BJ (cell line): ENCODE results near the gene FAU. TPM values are rescaled to one million over a fixed set of nuclear protein-coding genes. Genes with fewer than 3 reads are reported as not detected.

Source experiments
- CTCF ChIA-PET: fragments of 350-600 bp; formaldehyde crosslinking; extraction: SDS; loops from one replicate; lab custom pipeline; 2021; ENCODE audit warnings: antibody characterized with exemption, inconsistent platforms; lab: Yijun Ruan, JAX
- POLR2A ChIA-PET: fragments of 300-600 bp; sonication (Branson Sonifier 250); formaldehyde crosslinking; extraction: SDS; loops from one replicate; lab custom pipeline; 2021; ENCODE audit warnings: antibody characterized with exemption; lab: Charles Lee
- DNase-seq: peaks from one replicate; pipeline ENCODE4 v3.0.0-alpha.2; 2011; ENCODE audit warnings: low read depth
- H3K27me3 ChIP-seq: 2 replicates; pipeline ENCODE4 v1.6.0; 2011; ENCODE audit warnings: low read length; ENCODE audit not compliant: control insufficient read depth, insufficient read depth
- H3K36me3 ChIP-seq: 2 replicates; pipeline ENCODE4 v1.5.1; 2011; ENCODE audit warnings: low read length; ENCODE audit not compliant: control insufficient read depth, insufficient read depth
- H3K4me3 ChIP-seq: 2 replicates; pipeline ENCODE4 v1.5.1; 2011; ENCODE audit warnings: low read depth, mild to moderate bottlenecking, control low read depth, low read length
- polyA plus RNA-seq: library from polyadenylated mRNA; depleted of rRNA; stranded (reverse); fragments of >200 nt; gene quantifications from 2 replicates; pipeline ENCODE4 v1.2.3, GENCODE V29; 2011
- TF ChIP-seq, protein P1 (sequence below): IDR thresholded peaks from 2 replicates; pipeline ENCODE4 v1.5.1; 2011; ENCODE audit warnings: low read depth, mild to moderate bottlenecking, control low read depth, inconsistent platforms, low read length, moderate library complexity; ENCODE audit not compliant: insufficient read depth

The FAU gene
- polyA plus RNA-seq, 1 experiment: 474 TPM

DNA sequence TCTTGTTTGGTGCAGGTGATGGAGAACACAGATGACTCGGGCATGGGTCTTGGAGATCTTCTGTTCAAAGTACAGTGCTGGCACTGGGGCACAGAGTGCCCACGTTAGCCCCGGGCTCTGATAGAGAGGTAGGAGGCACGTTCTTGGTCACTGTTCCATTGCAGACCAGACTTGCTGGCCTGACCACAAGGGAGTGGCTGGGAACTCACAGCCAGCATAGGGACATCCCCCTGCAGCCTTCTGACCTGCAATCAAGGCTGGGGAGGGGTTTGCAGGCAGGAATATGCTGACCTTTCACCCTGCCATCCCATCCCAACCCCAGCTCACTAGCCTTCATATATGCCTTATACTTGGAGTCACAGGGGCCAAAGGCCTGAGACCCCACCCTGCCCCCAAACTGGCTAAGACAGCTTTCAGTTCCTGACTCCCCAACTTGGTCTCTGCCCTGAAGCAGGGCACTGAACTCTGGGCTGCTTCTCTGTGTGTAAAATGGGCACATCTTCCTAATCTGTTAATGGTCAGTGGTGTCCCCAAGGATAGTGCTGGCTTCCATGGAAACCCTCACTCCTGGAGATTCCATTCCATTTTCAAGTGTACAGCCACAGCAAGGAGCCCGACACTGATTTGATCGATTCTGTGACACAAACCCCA lies 4.8 kb upstream of the FAU start:
- H3K27me3 ChIP-seq: no peaks in the 10 kb centered on the region
- H3K36me3 ChIP-seq: peaks cover 49% of the 10 kb centered on the region
- ChIA-PET CTCF (interaction anchor here (0.6 to 0.8 kb wide), 2 partner anchors 9 to 14 kb away, joined by 3 read pairs; partner anchors contain the start of gene ZNHIT2), POLR2A (interaction anchor here (0.7 kb wide), 1 partner anchor 27 kb away, joined by 3 read pairs; no protein-coding TSS in a partner anchor)
- TF ChIP-seq, protein P1, sequence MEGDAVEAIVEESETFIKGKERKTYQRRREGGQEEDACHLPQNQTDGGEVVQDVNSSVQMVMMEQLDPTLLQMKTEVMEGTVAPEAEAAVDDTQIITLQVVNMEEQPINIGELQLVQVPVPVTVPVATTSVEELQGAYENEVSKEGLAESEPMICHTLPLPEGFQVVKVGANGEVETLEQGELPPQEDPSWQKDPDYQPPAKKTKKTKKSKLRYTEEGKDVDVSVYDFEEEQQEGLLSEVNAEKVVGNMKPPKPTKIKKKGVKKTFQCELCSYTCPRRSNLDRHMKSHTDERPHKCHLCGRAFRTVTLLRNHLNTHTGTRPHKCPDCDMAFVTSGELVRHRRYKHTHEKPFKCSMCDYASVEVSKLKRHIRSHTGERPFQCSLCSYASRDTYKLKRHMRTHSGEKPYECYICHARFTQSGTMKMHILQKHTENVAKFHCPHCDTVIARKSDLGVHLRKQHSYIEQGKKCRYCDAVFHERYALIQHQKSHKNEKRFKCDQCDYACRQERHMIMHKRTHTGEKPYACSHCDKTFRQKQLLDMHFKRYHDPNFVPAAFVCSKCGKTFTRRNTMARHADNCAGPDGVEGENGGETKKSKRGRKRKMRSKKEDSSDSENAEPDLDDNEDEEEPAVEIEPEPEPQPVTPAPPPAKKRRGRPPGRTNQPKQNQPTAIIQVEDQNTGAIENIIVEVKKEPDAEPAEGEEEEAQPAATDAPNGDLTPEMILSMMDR: no peak
- no peak for DNase-seq
- no peak overlapping the region for H3K4me3 ChIP-seq

DNA sequence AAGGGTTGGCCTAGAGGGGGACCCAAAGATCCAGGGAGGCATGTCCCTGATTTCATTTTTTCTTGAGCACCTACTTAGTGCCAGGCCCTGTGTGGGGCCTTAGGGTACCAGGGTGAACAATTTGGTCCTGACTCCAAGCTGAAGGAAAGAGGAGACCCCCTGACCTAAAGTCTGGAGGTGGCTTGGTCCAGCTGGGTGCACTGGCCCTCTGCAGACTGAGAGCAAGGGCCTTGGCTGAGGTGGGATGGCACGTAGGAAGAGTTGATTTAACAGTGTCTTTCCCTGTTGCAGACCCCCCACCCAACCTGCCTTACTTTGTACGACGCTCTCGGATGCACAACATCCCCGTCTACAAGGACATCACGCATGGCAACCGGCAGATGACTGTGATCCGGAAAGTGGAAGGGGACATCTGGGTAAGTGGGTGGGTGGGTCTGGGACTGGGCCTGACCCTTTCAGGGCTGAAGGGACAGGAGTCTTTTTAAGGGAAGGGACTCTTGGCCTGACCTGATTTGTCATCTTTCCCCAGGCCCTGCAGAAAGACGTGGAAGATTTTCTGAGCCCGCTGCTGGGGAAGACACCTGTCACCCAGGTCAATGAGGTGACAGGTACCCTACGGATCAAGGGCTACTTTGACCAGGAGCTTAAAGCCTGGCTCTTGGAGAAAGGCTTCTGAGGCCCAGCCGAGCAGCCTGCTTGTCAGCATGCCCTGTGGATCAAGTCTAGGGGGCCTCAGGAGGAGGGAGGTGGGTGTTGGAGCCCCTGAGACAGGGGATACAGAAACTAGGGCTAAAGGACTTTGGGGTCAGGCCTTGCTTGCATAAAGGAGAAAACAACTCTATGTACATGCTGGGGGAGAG lies 3.5 kb upstream of the FAU start:
- ChIA-PET CTCF (interaction anchor here (1.5 to 1.6 kb wide), 2 partner anchors 13 to 15 kb away, joined by 5 to 9 read pairs; partner anchors contain the start of gene TM7SF2), POLR2A (no interaction called here)
- Histone ChIP-seq H3K36me3 (peaks cover 41% of the 10 kb centered on the region), H3K27me3 (no peaks in the 10 kb centered on the region), H3K4me3 (no peak overlapping the region)
- TF ChIP-seq, protein P1: no peak
- no peak for DNase-seq

- CTCF ChIA-PET: interaction anchor here (1.0 to 1.6 kb wide), 3 partner anchors 10 to 14 kb away, joined by 3 to 9 read pairs (median 5); partner anchors contain the start of gene TM7SF2
Measured at GRCh38 chr11:65124480-65125196, 2.7 kb upstream of the FAU start.

DNA sequence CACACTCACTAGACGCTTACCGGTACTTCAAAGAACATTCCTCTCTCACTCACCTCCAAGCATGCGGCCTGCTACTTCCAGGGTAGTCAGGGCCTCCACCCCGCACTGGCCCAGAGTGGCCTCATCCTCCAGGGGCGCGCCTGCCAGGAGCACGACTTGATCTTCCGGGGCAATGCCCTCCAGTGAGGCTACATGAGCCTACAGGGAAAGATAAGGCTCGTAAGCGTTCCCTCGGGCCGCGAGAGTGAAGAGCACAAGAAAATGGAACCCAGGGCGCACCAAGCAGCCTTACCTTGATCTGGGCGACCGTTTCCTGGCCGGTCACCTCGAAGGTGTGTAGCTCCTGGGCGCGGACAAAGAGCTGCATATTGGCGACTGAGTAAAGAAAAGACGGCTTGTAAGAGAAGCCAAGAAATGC lies 478 bp downstream of the FAU start:
- peaks cover 12% of the 10 kb centered on the region for H3K36me3 ChIP-seq
- DNase-seq: no peak
- POLR2A ChIA-PET: interaction anchor here (0.6 to 1.2 kb wide), 6 partner anchors 10 to 193 kb away, joined by 3 to 13 read pairs (median 4); partner anchors contain the start of genes CDC42EP2 and TM7SF2

More at GRCh38 chr11:65124480-65125196, 2.7 kb upstream of the FAU start:
- no peak for DNase-seq
- H3K4me3 ChIP-seq: no peak overlapping the region
- TF ChIP-seq, protein P1: no peak
- H3K27me3 ChIP-seq: no peaks in the 10 kb centered on the region
- peaks cover 34% of the 10 kb centered on the region for H3K36me3 ChIP-seq
- POLR2A ChIA-PET: no interaction called here

More for the DNA sequence above, 478 bp downstream of the FAU start:
- Histone ChIP-seq H3K27me3 (no peaks in the 10 kb centered on the region), H3K4me3 (peak overlapping the region; percentile 55)
- CTCF ChIA-PET: interaction anchor here (0.8 to 2.0 kb wide), 8 partner anchors 9 to 108 kb away, joined by 3 to 21 read pairs (median 4); partner anchors contain the start of genes ARL2, SYVN1 and TM7SF2
- TF ChIP-seq, protein P1: no peak
